ENCODE data around the gene FBLN1. TPM values are rescaled to one million over a fixed set of nuclear protein-coding genes. Genes with fewer than 3 reads are reported as not detected.

FBLN1 gene
- total RNA-seq, 2 donors from 2014 or later: 125 to 144 TPM

GRCh38 chr22:45475851-45476514 is 26.7 kb upstream of the FBLN1 start:
- Histone ChIP-seq H3K4me1 (replicated peaks) (no peaks in the 10 kb centered on the region), H3K9me3 (no peaks in the 10 kb centered on the region), H3K27ac (no peak overlapping the region), H3K27me3 (replicated peaks; ENCODE audit: insufficient read depth) (no peaks in the 10 kb centered on the region), H3K36me3 (no peaks in the 10 kb centered on the region), H3K4me3 (no peak overlapping the region)
- no peak for DNase-seq (ENCODE audit: low spot score)
- WGBS: 64% methylated on average over 15 of the region's 15 CpGs
- intact Hi-C loops (cut with DNase I): no loop called here
- no peak for TF ChIP-seq POLR2AphosphoS5 (IDR thresholded peaks at IDR 0.05)
- no peak for TF ChIP-seq CTCF (IDR thresholded peaks at IDR 0.05)

GRCh38 chr22:45476814-45477213 is 25.9 kb upstream of the FBLN1 start:
- H3K27me3 ChIP-seq (replicated peaks; ENCODE audit: insufficient read depth): no peaks in the 10 kb centered on the region
- H3K36me3 ChIP-seq: no peaks in the 10 kb centered on the region
- no peak overlapping the region for H3K27ac ChIP-seq
- H3K4me1 ChIP-seq (replicated peaks): no peaks in the 10 kb centered on the region
- intact Hi-C loops (cut with DNase I): no loop called here
- H3K9me3 ChIP-seq: no peaks in the 10 kb centered on the region
- 70% methylated on average over 6 of the region's 6 CpGs for WGBS
- DNase-seq (ENCODE audit: low spot score): no peak
- TF ChIP-seq POLR2AphosphoS5 (IDR thresholded peaks at IDR 0.05) (no peak), CTCF (IDR thresholded peaks at IDR 0.05) (no peak)
- no peak overlapping the region for H3K4me3 ChIP-seq

GRCh38 chr22:45477366-45478107 is 25.1 kb upstream of the FBLN1 start:
- intact Hi-C loops (cut with DNase I): no loop called here
- 87% methylated on average over 7 of the region's 7 CpGs for WGBS
- no peak for DNase-seq (ENCODE audit: low spot score)
- Histone ChIP-seq H3K27me3 (replicated peaks; ENCODE audit: insufficient read depth) (no peaks in the 10 kb centered on the region), H3K4me3 (no peak overlapping the region), H3K9me3 (no peaks in the 10 kb centered on the region), H3K36me3 (no peaks in the 10 kb centered on the region), H3K27ac (no peak overlapping the region), H3K4me1 (replicated peaks) (no peaks in the 10 kb centered on the region)
- TF ChIP-seq POLR2AphosphoS5 (IDR thresholded peaks at IDR 0.05) (no peak), POLR2A (IDR thresholded peaks at IDR 0.05) (no peak)

GRCh38 chr22:45478108-45478771 is 24.4 kb upstream of the FBLN1 start:
- no peak overlapping the region for H3K4me3 ChIP-seq
- no peaks in the 10 kb centered on the region for H3K36me3 ChIP-seq
- H3K4me1 ChIP-seq (replicated peaks): no peaks in the 10 kb centered on the region
- H3K27ac ChIP-seq: peak overlapping the region in 1 of 2 donors; percentile 5
- no peaks in the 10 kb centered on the region for H3K27me3 ChIP-seq (replicated peaks; ENCODE audit: insufficient read depth)
- WGBS: 67% methylated on average over 11 of the region's 11 CpGs
- no peak for DNase-seq (ENCODE audit: low spot score)
- TF ChIP-seq CTCF (IDR thresholded peaks at IDR 0.05) (no peak), POLR2A (IDR thresholded peaks at IDR 0.05) (no peak), POLR2AphosphoS5 (IDR thresholded peaks at IDR 0.05) (no peak)
- H3K9me3 ChIP-seq: no peaks in the 10 kb centered on the region
- intact Hi-C loops (cut with DNase I): no loop called here

- WGBS: 82% methylated on average over 3 of the region's 3 CpGs
- intact Hi-C loops (cut with DNase I): no loop called here
- no peak for TF ChIP-seq POLR2AphosphoS5 (IDR thresholded peaks at IDR 0.05)
- TF ChIP-seq POLR2A (IDR thresholded peaks at IDR 0.05): no peak
- no peak for TF ChIP-seq CTCF (IDR thresholded peaks at IDR 0.05)
Observed at GRCh38 chr22:45480717-45481116, 22.0 kb upstream of the FBLN1 start.

More at GRCh38 chr22:45480717-45481116, 22.0 kb upstream of the FBLN1 start:
- Histone ChIP-seq H3K36me3 (no peaks in the 10 kb centered on the region), H3K27me3 (replicated peaks; ENCODE audit: insufficient read depth) (no peaks in the 10 kb centered on the region), H3K4me1 (replicated peaks) (no peaks in the 10 kb centered on the region), H3K9me3 (no peaks in the 10 kb centered on the region), H3K4me3 (no peak overlapping the region), H3K27ac (no peak overlapping the region)
- DNase-seq (ENCODE audit: low spot score): no peak
